GM19395 (cell line): ENCODE results near the gene PCDHGB2.
A peak's percentile ranks its signal among the peaks of the same experiment; 100 is the strongest.
"Not testable (repeated sequence)": the region's sequence is repeated elsewhere in the genome, so short reads cannot be mapped to it uniquely, and the experiment has no call there.

ENCODE experiments used
- ATAC-seq: cut with Tn5 transposase; IDR thresholded peaks from one replicate; pipeline ENCODE4 v1.9.1; 2021; ENCODE audit warnings: mild to moderate bottlenecking, moderate library complexity; ENCODE audit not compliant: unreplicated experiment

Gene PCDHGB2

GRCh38 chr5:141359790-141360426, at the start of gene PCDHGB2:
PCDHGB2 (plus strand) TSS chr5:141359994; CDS start chr5:141360136, 142 bp downstream.
- ATAC-seq: peak; percentile 84

- no peak for ATAC-seq
Observed at GRCh38 chr5:141313711-141314110, 46.1 kb upstream of the PCDHGB2 start.

- not testable (repeated sequence) for ATAC-seq
Observed at GRCh38 chr5:141316963-141317362, 42.8 kb upstream of the PCDHGB2 start.

GRCh38 chr5:141319202-141319601, 40.6 kb upstream of the PCDHGB2 start:
- no peak for ATAC-seq

GRCh38 chr5:141319699-141320098, 40.1 kb upstream of the PCDHGB2 start:
- ATAC-seq: no peak

GRCh38 chr5:141320225-141321169, 39.3 kb upstream of the PCDHGB2 start, which contains the start of gene TAF7:
TAF7 (minus strand) TSS chr5:141320784; CDS start chr5:141320044, 740 bp downstream.
- peak; percentile 94 for ATAC-seq

- no peak for ATAC-seq
Observed at GRCh38 chr5:141322261-141322660, 37.5 kb upstream of the PCDHGB2 start.

- peak; percentile 84 for ATAC-seq
Observed at GRCh38 chr5:141326088-141326854, 33.5 kb upstream of the PCDHGB2 start.

- no peak for ATAC-seq
Observed at GRCh38 chr5:141328231-141328630, 31.6 kb upstream of the PCDHGB2 start.

GRCh38 chr5:141330299-141331080, 29.3 kb upstream of the PCDHGB2 start, which contains the start of gene PCDHGA1:
PCDHGA1 (plus strand) TSS chr5:141330514.
- no peak for ATAC-seq

- not testable (repeated sequence) for ATAC-seq
Observed at GRCh38 chr5:141332571-141332970, 27.2 kb upstream of the PCDHGB2 start.

- no peak for ATAC-seq
Observed at GRCh38 chr5:141338538-141339306, 21.1 kb upstream of the PCDHGB2 start, which contains the start of gene PCDHGA2. PCDHGA2 (plus strand) TSS chr5:141338760.

- ATAC-seq: not testable (repeated sequence)
Observed at GRCh38 chr5:141340781-141341354, 18.9 kb upstream of the PCDHGB2 start.

GRCh38 chr5:141342773-141343172, 17.0 kb upstream of the PCDHGB2 start:
- ATAC-seq: no peak

- ATAC-seq: no peak
Observed at GRCh38 chr5:141343242-141343952, 16.4 kb upstream of the PCDHGB2 start, which contains the start of gene PCDHGA3. PCDHGA3 (plus strand) TSS chr5:141343829; CDS start chr5:141344034, 205 bp downstream.

- ATAC-seq: no peak
Observed at GRCh38 chr5:141343953-141344463, 15.8 kb upstream of the PCDHGB2 start.

GRCh38 chr5:141345327-141345726, 14.5 kb upstream of the PCDHGB2 start:
- ATAC-seq: no peak

GRCh38 chr5:141346017-141346416, 13.8 kb upstream of the PCDHGB2 start:
- ATAC-seq: not testable (repeated sequence)
